HG03457 (cell line): ENCODE results near the gene PPP2R2D.

Experiments
- ATAC-seq: cut with Tn5 transposase; IDR thresholded peaks from one replicate; pipeline ENCODE4 v1.9.1; 2021; ENCODE audit warnings: moderate number of reproducible peaks; ENCODE audit not compliant: unreplicated experiment

PPP2R2D gene

DNA sequence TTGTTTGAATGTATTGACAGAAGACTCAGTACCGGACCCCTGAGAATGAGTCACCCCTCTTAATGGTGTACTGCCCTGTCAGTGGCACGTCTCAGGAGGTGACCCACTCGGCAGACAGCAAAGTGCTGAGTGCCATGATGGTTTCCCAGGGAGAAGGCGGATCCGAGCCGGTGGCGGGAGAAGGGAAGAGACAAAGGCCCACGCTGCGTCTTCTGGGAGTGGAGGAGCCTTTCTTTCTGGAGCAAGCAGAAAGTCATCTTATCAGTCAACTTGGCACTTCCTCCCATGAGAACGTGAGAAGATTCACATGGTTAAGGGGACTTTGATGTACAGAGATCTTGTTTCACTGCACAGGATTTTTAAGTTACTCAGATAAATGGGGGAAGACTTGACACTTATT is 14.6 kb upstream of the PPP2R2D start:
- no peak for ATAC-seq

DNA sequence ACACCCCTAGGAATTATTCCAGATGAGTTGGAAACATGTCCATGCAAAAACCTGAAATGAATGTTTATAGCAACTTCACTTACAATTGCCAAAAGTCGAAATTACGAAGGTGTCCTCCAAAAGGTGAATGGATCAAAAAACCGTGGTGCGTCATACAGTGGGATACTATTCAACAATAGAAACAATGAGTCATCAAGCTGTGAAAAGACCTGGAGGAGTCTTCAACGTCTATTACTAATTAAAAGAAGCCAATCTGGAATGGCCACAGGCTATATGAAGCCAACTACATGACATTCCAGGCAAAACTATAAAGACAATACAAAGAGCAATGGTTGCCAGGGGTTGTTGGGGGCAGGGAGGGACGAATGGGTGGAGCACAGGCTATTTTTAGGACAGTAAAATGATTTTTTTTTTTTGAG is 12.6 kb upstream of the PPP2R2D start:
- no peak for ATAC-seq

GRCh38 chr10:131889755-131890154 is 11.1 kb upstream of the PPP2R2D start:
- ATAC-seq = no peak

DNA sequence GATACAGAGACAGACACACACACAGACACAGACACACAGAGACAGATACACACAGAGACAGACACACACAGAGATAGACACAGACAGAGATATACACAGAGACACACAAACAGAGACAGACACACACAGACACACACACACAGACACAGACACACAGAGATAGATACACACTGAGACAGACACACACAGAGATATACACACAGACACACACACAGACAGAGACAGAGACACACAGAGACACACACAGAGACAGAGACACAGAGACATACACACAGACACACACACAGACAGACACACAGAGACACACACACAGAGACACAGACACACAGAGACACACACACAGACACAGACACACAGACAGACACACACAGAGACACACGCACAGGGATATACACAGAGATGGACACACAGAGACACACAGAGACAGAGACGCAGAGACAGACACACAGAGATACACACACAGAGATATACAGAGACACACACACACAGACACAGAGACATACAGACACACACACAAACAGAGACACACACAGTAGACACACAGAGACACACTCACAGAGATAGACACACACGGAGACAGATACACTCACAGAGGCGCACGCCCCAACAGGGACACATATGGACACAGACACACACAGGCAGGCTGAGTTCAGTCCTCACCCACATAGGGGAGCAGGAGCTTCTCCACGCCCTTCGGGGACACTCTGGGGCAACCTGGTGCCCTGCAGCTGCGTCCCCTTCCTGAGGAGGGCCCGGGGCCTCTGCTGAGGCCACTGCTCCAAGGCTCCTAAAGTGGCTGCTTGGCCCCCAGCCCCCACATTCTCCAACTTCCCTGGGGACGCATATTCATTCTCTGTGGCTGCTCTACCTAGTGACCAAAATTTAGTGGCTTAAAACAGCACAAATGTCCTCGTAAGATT is 10.3 kb upstream of the PPP2R2D start:
- no peak for ATAC-seq

DNA sequence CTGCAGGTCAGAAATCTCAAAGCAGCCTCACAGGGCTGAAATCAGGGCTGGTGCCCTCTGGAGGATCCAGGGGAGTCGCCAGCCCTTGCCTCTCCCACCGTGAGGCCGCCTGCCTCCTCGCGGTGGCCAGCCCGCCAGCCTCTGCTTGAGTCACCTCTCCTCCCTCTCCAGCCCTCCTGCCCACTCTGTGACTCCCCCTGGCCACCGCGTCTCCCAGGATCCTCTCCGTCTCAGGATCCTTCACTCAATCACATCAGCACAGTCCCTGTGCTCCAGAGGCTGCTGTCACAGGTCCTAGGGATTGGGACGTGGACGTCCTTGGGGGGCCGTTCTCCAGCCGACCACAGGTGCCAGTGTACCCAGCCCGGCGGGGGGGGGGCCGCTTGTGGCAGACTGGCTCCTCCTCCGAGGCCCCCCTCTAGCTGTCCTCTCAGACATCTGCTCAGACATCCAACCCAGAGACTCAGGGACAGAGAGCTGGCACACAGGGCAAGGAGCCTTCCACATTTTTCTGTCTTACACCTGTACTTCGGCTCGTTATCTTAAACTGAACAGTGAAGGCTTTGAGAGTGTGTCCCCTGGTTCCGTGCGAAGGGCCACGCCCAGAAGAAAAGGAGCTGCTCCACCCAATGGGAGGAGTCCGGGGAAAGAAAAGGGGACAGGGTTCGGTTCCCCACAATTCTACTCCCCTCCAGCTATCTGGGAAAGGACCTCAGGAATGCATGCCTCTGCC is 9.4 kb upstream of the PPP2R2D start:
- no peak for ATAC-seq

- ATAC-seq = no peak
Observed at GRCh38 chr10:131891929-131892805, 8.6 kb upstream of the PPP2R2D start.

DNA sequence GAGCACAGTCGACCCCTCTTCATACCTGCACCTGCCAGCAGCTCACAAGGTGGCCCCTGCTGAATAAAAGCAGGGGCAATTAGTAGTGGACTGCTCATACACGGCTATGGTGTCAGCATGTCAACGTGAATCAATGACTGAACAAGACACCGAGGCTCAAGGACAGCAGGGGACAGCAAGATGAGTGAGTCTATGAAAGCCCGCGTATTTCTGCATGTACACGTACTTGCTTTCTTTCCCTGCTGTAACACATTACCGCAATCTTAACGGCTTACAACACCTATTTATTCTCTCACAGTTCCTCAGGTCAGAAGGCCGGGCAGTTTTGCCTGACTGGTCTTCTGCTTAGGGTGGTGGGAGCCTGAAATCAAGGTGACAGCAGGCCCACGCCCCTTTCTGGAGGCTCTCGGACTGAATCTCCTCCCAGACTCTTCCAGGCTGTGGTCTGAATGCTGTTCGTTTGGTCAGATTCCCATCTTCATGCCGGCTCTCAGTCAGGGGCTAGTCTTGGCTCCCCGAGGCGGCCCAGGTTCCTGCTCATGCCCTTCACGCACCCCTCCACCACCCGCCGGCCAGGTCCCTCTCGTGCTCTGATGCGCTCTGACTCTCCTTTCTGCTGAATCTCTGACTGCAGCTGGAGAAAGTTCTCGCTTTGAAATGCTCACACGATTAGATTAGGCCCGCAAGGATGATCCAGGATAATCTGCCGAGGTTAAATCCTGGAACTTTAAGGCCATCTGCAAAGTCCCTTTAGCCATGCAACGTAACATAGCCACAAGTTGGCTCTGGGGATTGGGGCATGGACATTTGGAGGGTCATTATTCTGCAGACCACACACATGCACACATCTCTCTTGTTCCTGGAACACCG is 7.8 kb upstream of the PPP2R2D start:
- ATAC-seq = no peak

DNA sequence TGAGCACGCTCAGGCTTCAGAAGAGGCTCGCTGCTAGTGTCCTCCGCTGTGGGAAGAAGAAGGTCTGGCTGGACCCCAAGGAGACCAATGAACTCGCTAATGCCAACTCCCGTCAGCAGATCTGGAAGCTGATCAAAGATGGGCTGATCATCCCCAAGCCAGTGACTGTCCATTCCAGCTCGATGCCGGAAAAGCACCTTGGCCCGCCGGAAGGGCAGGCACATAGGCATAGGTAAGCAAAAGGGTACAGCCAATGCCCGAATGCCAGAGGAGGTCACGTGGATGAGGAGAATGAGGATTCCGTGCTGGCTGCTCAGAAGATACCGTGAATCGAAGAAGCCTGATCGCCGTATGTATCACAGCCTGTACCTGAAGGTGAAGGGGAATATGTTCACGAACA is 5.7 kb upstream of the PPP2R2D start:
- ATAC-seq = no peak

DNA sequence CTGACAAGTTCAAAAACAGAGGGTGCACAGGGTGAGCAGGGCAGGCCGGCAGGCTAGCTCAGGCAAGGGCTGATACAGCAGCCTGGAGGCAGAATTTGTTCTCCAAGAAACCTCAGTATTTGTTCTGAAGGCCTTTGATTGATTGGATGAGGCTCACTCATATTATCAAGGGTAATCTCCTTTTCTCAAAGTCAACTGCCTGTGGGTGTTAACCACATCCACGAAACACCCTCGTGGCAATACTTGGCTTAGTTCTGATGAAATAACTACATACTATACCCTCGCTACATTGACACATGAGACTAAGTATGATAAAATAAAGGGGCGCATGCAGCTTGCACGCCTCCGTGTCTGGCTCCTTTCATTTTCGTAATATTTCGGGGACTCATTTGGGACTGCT is 4.4 kb upstream of the PPP2R2D start:
- ATAC-seq = no peak

GRCh38 chr10:131897297-131897899 is 3.4 kb upstream of the PPP2R2D start:
- ATAC-seq = no peak

GRCh38 chr10:131898061-131898460 is 2.7 kb upstream of the PPP2R2D start:
- ATAC-seq = no peak

- no peak for ATAC-seq
Observed at GRCh38 chr10:131898713-131899112, 2.1 kb upstream of the PPP2R2D start.

- no peak for ATAC-seq
Observed at GRCh38 chr10:131899116-131899690, 1.6 kb upstream of the PPP2R2D start.

DNA sequence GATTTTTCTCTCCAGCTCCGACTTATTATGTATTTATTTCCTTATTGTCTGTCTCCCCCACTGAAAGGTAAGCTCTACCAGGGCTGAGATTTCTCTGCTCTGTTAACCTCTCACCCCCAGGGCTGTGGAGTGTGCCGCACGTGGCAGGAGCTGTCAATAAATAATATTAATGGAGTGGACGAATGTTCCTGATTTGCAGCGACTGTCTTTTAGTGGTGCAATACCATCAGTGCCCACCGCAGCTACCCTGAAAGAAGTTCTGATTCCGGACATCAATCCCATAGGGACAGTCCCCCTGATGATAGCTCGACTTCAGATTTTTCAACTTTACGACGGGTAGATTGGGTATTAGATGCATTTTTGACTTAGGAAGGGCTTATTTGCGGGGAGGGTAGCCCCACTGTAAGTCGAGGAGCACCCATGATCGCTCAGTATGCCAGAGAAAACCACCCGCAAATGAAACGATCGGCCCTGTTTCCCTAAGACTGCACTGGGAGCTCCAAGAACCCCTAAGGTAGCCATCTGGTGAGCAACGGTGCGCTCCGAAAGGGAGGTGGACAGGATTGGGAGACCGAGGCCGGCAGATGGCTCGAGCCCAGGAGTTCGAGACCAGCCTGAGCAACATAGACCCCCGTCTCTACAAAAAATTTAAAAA is 986 bp upstream of the PPP2R2D start:
- ATAC-seq = no peak

GRCh38 chr10:131901181-131901829 is 497 bp downstream of the PPP2R2D start:
- peak; percentile 21 for ATAC-seq

- ATAC-seq = no peak
Observed at GRCh38 chr10:131902211-131902610, 1.4 kb downstream of the PPP2R2D start.

- no peak for ATAC-seq
Observed at GRCh38 chr10:131902691-131903090, 1.9 kb downstream of the PPP2R2D start.

DNA sequence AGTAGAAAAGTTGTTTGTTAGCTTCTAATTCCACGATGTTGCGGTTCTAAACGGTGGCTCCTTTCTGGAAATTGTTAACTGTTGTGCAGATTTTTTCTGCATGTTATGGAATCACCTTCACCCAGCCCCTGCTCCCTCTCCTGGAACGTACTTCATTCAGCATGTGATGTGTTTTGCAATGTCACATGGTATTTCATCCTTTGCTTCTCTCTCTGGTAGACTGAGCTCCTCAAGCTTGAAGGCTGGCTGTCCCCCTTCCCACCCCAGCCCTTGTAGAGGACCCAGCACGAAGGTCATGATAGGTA is 4.4 kb downstream of the PPP2R2D start:
- ATAC-seq = no peak
